Measurements from ENCODE around the gene LSR.

DNA sequence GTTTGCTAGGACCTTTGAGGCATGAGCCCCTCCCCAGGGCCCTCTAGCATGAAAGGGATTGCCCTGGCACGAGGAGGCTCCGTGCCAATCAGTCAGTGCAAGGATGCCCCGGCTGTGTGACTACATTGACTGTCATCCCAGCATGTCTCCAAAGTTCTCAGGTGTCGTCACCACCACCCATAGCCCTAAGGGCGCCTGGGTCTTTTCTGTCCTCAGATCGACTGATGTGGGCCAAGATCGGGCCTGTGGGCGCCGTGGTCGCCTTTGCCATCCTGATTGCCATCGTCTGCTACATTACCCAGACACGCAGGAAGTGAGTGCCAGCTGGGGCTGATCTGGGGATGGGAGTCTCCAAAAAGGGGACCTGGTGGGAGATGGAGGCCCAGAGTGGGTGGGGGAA is 61.5 kb downstream of the LSR start:
- TF ChIP-seq, protein P1, sequence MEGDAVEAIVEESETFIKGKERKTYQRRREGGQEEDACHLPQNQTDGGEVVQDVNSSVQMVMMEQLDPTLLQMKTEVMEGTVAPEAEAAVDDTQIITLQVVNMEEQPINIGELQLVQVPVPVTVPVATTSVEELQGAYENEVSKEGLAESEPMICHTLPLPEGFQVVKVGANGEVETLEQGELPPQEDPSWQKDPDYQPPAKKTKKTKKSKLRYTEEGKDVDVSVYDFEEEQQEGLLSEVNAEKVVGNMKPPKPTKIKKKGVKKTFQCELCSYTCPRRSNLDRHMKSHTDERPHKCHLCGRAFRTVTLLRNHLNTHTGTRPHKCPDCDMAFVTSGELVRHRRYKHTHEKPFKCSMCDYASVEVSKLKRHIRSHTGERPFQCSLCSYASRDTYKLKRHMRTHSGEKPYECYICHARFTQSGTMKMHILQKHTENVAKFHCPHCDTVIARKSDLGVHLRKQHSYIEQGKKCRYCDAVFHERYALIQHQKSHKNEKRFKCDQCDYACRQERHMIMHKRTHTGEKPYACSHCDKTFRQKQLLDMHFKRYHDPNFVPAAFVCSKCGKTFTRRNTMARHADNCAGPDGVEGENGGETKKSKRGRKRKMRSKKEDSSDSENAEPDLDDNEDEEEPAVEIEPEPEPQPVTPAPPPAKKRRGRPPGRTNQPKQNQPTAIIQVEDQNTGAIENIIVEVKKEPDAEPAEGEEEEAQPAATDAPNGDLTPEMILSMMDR (IDR thresholded peaks at IDR 0.05; ENCODE audit: insufficient read depth, low read depth, low read length), result no peak
- TF ChIP-seq EZH2 (IDR thresholded peaks at IDR 0.05; ENCODE audit: insufficient read depth, low read length), result no peak
